ENCODE data around the gene EYA4. TPM values are rescaled to one million over a fixed set of nuclear protein-coding genes. Genes with fewer than 3 reads are reported as not detected.

The EYA4 gene
- polyA plus RNA-seq, 2 donors = 0.02 to 0.04 TPM

DNA sequence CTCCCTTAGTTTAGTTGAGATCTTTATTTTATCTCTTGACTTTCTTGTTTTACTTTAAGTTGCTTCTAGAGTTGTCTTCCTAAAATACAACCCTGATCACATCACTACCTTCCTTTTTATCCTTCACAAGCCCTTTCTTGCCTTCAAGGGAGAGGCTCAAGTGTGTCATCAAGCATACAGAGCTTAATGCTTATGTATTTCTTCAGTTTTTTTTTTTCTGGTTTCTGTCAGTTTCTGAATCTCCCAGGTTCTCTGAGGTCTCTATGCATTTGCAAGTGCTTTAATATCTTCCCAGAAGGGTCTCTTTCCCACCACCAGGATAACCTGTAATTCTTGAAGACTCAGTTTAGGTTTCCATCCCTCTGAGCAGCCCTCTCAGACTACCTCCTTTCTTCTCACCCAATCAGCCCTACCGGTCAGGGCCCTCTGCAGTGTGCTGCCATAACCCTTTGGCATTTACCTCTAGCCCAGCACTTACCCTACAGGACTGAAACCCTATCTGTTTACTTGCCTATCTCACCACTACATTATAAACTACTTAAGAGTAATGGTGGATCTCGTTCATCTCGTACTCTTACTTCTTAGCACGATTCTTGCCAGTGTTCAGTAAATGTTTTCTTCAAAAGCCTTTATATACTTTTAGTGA lies 36.9 kb downstream of the EYA4 start:
- WGBS, 2 donors = 64 to 71% methylated on average over 4 of the region's 4 CpGs
- no peak overlapping the region for H3K27ac ChIP-seq (ENCODE audit: low read depth in 2 of 2, low read length in 1 of 2)
- H3K36me3 ChIP-seq (ENCODE audit: control insufficient read depth in 2 of 2, insufficient read depth in 2 of 2, low read length in 1 of 2) = no peaks in the 10 kb centered on the region
- H3K27me3 ChIP-seq (ENCODE audit: control insufficient read depth in 1 of 2, insufficient read depth in 2 of 2, low read length in 2 of 2) = no peaks in the 10 kb centered on the region
- no peaks in the 10 kb centered on the region for H3K9me3 ChIP-seq (ENCODE audit: control insufficient read depth in 2 of 2, insufficient read depth in 1 of 2, low read depth in 1 of 2, low read length in 1 of 2)
- no peaks in the 10 kb centered on the region for H3K4me1 ChIP-seq (ENCODE audit: control insufficient read depth in 2 of 2, insufficient read depth in 2 of 2, low read length in 1 of 2)
- no peak overlapping the region for H3K4me3 ChIP-seq (ENCODE audit: low read depth in 1 of 2, low read length in 2 of 2)

DNA sequence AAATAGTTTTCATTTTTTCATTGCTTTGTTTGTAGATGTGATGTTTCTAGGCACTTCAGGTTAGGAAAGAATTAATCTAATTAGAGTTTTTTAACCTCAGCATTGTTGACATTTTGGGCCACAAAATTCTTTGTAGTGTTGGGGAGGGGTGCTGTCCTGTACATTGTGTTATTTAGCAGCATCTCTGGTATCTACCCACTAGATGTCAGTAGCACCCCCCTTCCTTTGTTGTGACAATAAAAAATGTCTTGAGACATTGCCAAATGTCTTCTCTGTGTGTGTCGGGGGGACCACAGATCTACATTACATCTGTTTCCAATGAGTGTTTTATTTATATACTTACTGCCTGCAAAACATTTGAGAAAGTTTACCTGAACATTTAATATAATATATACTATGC lies 45.6 kb downstream of the EYA4 start:
- no peak overlapping the region for H3K4me3 ChIP-seq (ENCODE audit: low read depth in 1 of 2, low read length in 2 of 2)
- H3K36me3 ChIP-seq (ENCODE audit: control insufficient read depth in 2 of 2, insufficient read depth in 2 of 2, low read length in 1 of 2) = no peaks in the 10 kb centered on the region
- H3K4me1 ChIP-seq (ENCODE audit: control insufficient read depth in 2 of 2, insufficient read depth in 2 of 2, low read length in 1 of 2) = no peaks in the 10 kb centered on the region
- 30 to 39% methylated on average over 1 of the region's 1 CpG for WGBS, 2 donors
- H3K27ac ChIP-seq (ENCODE audit: low read depth in 2 of 2, low read length in 1 of 2) = no peak overlapping the region
- no peaks in the 10 kb centered on the region for H3K9me3 ChIP-seq (ENCODE audit: control insufficient read depth in 2 of 2, insufficient read depth in 1 of 2, low read depth in 1 of 2, low read length in 1 of 2)
- H3K27me3 ChIP-seq (ENCODE audit: control insufficient read depth in 1 of 2, insufficient read depth in 2 of 2, low read length in 2 of 2) = no peaks in the 10 kb centered on the region

DNA sequence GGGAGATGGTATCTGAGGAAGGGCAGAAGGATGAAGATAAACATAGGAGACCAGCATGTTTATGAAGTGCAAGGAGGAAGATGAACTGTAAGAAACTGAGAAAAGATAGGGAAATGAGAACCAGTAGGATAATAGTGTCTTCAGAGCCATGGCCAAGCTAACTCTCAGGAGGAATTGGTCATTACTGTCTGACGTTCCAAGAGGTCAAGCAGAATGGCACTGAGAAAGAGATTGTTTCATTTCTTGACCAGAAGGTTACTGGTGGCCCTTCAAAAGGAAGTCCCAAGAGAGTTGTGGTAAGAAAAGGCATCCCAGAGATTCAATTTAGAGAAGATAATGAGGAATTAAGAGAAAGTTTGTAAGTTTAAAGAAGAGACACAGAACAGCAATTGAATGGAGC lies 47.5 kb downstream of the EYA4 start:
- Histone ChIP-seq H3K27ac (ENCODE audit: low read depth in 2 of 2, low read length in 1 of 2) (no peak overlapping the region), H3K27me3 (ENCODE audit: control insufficient read depth in 1 of 2, insufficient read depth in 2 of 2, low read length in 2 of 2) (no peaks in the 10 kb centered on the region), H3K36me3 (ENCODE audit: control insufficient read depth in 2 of 2, insufficient read depth in 2 of 2, low read length in 1 of 2) (no peaks in the 10 kb centered on the region), H3K9me3 (ENCODE audit: control insufficient read depth in 2 of 2, insufficient read depth in 1 of 2, low read depth in 1 of 2, low read length in 1 of 2) (no peaks in the 10 kb centered on the region), H3K4me3 (ENCODE audit: low read depth in 1 of 2, low read length in 2 of 2) (no peak overlapping the region), H3K4me1 (ENCODE audit: control insufficient read depth in 2 of 2, insufficient read depth in 2 of 2, low read length in 1 of 2) (no peaks in the 10 kb centered on the region)
- WGBS, 2 donors = 47 to 49% methylated on average over 1 of the region's 1 CpG

DNA sequence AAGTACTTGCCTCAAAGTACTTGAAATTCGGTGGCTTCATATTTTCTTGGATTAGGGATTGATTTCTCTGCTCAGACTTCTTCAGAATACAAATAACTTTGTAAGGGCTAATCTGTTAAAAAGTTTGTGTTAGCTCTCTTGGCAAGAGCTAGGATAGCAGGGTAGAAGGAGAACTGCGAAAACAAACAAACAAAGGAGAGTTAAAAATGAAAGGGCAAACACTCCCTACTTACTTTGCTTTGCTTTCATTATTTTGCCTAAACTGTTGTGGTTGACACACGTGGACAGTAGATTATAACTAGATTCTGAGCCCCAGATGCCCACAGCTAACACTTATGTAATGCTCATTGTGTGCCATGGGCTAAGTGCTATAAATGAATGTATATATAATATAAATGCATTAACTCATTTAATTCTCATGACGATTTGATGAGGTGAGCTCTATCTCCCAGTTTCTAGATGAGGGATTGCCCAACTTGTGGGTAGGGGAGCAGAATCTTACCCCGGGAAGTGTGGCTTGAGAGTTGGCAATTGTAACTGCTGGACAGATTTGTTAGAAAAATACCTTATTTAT lies 48.7 kb downstream of the EYA4 start:
- Histone ChIP-seq H3K9me3 (ENCODE audit: control insufficient read depth in 2 of 2, insufficient read depth in 1 of 2, low read depth in 1 of 2, low read length in 1 of 2) (no peaks in the 10 kb centered on the region), H3K27ac (ENCODE audit: low read depth in 2 of 2, low read length in 1 of 2) (no peak overlapping the region), H3K4me1 (ENCODE audit: control insufficient read depth in 2 of 2, insufficient read depth in 2 of 2, low read length in 1 of 2) (no peaks in the 10 kb centered on the region), H3K36me3 (ENCODE audit: control insufficient read depth in 2 of 2, insufficient read depth in 2 of 2, low read length in 1 of 2) (no peaks in the 10 kb centered on the region), H3K4me3 (ENCODE audit: low read depth in 1 of 2, low read length in 2 of 2) (no peak overlapping the region), H3K27me3 (ENCODE audit: control insufficient read depth in 1 of 2, insufficient read depth in 2 of 2, low read length in 2 of 2) (no peaks in the 10 kb centered on the region)
- WGBS, 2 donors = 61 to 68% methylated on average over 5 of the region's 5 CpGs

DNA sequence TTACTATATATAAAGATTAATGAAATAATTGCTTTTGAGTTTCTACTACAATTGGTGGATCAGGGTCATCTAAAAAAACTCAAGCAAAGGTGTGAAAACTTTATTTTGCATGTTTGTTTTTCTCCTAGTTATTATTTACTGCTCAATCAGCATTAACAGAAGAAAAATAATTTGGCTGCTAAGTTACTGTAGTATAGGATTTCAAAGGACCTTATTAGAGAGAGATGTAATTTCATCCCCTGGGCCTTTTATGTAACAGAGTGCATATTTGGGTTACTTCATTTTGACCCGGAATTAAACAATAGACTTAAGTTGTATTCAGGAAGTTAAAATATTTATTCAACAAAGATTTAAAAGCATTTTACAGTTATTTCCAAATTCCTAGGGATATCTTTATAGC lies 49.8 kb downstream of the EYA4 start:
- no peaks in the 10 kb centered on the region for H3K9me3 ChIP-seq (ENCODE audit: control insufficient read depth in 2 of 2, insufficient read depth in 1 of 2, low read depth in 1 of 2, low read length in 1 of 2)
- H3K36me3 ChIP-seq (ENCODE audit: control insufficient read depth in 2 of 2, insufficient read depth in 2 of 2, low read length in 1 of 2) = no peaks in the 10 kb centered on the region
- H3K27me3 ChIP-seq (ENCODE audit: control insufficient read depth in 1 of 2, insufficient read depth in 2 of 2, low read length in 2 of 2) = no peaks in the 10 kb centered on the region
- H3K4me3 ChIP-seq (ENCODE audit: low read depth in 1 of 2, low read length in 2 of 2) = no peak overlapping the region
- WGBS, 2 donors = 29 to 39% methylated on average over 1 of the region's 1 CpG
- H3K4me1 ChIP-seq (ENCODE audit: control insufficient read depth in 2 of 2, insufficient read depth in 2 of 2, low read length in 1 of 2) = no peaks in the 10 kb centered on the region
- H3K27ac ChIP-seq (ENCODE audit: low read depth in 2 of 2, low read length in 1 of 2) = no peak overlapping the region

DNA sequence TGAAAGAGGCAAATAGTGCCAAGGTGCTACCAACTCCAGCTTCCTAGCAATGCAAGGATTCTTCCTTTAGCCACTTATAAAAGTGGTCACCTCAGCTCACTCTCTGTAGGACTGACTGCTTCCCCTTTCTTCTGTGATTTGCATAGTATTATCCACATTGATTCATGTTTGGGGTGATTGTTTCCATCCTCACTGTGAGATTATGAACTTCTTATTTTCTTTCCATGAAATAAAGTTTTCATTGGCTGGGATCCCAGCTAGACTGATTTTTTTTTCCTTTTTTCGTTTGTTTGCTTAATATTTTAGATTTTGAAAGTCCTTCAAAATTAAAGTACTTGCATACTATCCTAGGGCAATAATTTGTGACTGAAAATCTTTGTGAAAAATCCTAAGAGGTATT lies 50.5 kb downstream of the EYA4 start:
- no peaks in the 10 kb centered on the region for H3K36me3 ChIP-seq (ENCODE audit: control insufficient read depth in 2 of 2, insufficient read depth in 2 of 2, low read length in 1 of 2)
- no peaks in the 10 kb centered on the region for H3K4me1 ChIP-seq (ENCODE audit: control insufficient read depth in 2 of 2, insufficient read depth in 2 of 2, low read length in 1 of 2)
- no peak overlapping the region for H3K27ac ChIP-seq (ENCODE audit: low read depth in 2 of 2, low read length in 1 of 2)
- no peaks in the 10 kb centered on the region for H3K9me3 ChIP-seq (ENCODE audit: control insufficient read depth in 2 of 2, insufficient read depth in 1 of 2, low read depth in 1 of 2, low read length in 1 of 2)
- no peaks in the 10 kb centered on the region for H3K27me3 ChIP-seq (ENCODE audit: control insufficient read depth in 1 of 2, insufficient read depth in 2 of 2, low read length in 2 of 2)
- no peak overlapping the region for H3K4me3 ChIP-seq (ENCODE audit: low read depth in 1 of 2, low read length in 2 of 2)
- WGBS, 2 donors = 13 to 30% methylated on average over 1 of the region's 1 CpG

DNA sequence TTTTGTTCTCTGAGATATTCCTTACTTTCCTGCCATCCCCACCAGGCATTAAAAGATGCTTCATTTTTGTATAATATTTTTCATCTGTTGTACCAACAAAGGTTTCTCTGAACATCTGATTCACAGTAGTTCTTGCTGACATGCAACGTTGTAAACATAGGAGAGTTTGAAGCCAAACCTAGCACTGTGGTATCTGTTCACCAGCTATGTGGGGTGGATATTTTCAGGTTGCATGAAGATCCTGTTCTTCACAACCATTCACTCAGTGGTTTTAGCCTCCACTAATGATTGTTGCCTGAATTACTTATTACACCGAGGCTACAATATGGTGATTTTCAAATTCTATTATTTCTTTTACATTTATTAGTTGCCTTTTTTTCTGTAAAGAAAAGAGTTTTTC lies 56.5 kb downstream of the EYA4 start:
- WGBS, 2 donors = 67 to 80% methylated on average over 2 of the region's 2 CpGs
- no peaks in the 10 kb centered on the region for H3K9me3 ChIP-seq (ENCODE audit: control insufficient read depth in 2 of 2, insufficient read depth in 1 of 2, low read depth in 1 of 2, low read length in 1 of 2)
- H3K36me3 ChIP-seq (ENCODE audit: control insufficient read depth in 2 of 2, insufficient read depth in 2 of 2, low read length in 1 of 2) = no peaks in the 10 kb centered on the region
- no peak overlapping the region for H3K4me3 ChIP-seq (ENCODE audit: low read depth in 1 of 2, low read length in 2 of 2)
- H3K27me3 ChIP-seq (ENCODE audit: control insufficient read depth in 1 of 2, insufficient read depth in 2 of 2, low read length in 2 of 2) = no peaks in the 10 kb centered on the region
- no peaks in the 10 kb centered on the region for H3K4me1 ChIP-seq (ENCODE audit: control insufficient read depth in 2 of 2, insufficient read depth in 2 of 2, low read length in 1 of 2)
- H3K27ac ChIP-seq (ENCODE audit: low read depth in 2 of 2, low read length in 1 of 2) = no peak overlapping the region

DNA sequence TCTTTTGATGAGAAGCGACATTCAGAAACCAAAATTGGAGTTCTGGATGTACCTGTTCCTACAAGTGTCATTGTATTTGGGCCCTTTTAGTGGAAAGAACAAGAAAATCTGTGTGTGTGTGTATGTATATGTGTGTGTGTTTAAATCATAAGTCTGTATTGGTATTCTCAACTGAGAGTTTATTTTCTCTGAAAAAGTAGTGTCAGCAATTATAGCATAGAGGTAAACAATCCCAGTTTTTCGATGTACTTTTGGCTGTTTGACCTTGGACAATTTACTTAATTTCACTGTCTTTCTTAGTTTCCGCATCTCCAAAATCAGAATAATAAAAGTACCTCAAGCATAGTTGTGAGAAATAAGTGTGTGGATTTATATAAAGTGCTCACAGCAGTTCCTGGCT lies 57.2 kb downstream of the EYA4 start:
- no peaks in the 10 kb centered on the region for H3K27me3 ChIP-seq (ENCODE audit: control insufficient read depth in 1 of 2, insufficient read depth in 2 of 2, low read length in 2 of 2)
- H3K4me1 ChIP-seq (ENCODE audit: control insufficient read depth in 2 of 2, insufficient read depth in 2 of 2, low read length in 1 of 2) = no peaks in the 10 kb centered on the region
- no peaks in the 10 kb centered on the region for H3K9me3 ChIP-seq (ENCODE audit: control insufficient read depth in 2 of 2, insufficient read depth in 1 of 2, low read depth in 1 of 2, low read length in 1 of 2)
- 68 to 78% methylated on average over 3 of the region's 3 CpGs for WGBS, 2 donors
- H3K4me3 ChIP-seq (ENCODE audit: low read depth in 1 of 2, low read length in 2 of 2) = no peak overlapping the region
- H3K27ac ChIP-seq (ENCODE audit: low read depth in 2 of 2, low read length in 1 of 2) = no peak overlapping the region
- no peaks in the 10 kb centered on the region for H3K36me3 ChIP-seq (ENCODE audit: control insufficient read depth in 2 of 2, insufficient read depth in 2 of 2, low read length in 1 of 2)

DNA sequence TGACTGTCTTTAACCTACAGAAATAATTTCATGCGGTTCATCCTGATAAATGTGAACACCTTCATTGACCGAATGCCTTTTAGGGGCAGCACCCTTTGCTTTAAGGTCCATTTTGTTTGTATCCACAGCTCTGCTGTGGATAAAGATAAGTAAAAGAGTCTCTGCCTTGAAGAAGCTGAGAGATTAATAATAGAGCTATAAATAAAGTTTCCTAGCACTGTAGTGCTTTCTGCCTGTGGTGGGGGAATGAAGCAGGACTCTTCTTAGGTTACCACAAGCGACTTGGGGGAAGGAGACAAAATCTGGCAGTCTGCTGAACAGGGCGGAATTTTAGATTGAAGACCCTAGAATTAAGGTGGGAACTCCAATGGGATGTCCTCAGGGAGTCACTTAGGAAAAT lies 57.6 kb downstream of the EYA4 start:
- no peak overlapping the region for H3K27ac ChIP-seq (ENCODE audit: low read depth in 2 of 2, low read length in 1 of 2)
- no peaks in the 10 kb centered on the region for H3K36me3 ChIP-seq (ENCODE audit: control insufficient read depth in 2 of 2, insufficient read depth in 2 of 2, low read length in 1 of 2)
- H3K4me3 ChIP-seq (ENCODE audit: low read depth in 1 of 2, low read length in 2 of 2) = no peak overlapping the region
- no peaks in the 10 kb centered on the region for H3K27me3 ChIP-seq (ENCODE audit: control insufficient read depth in 1 of 2, insufficient read depth in 2 of 2, low read length in 2 of 2)
- no peaks in the 10 kb centered on the region for H3K9me3 ChIP-seq (ENCODE audit: control insufficient read depth in 2 of 2, insufficient read depth in 1 of 2, low read depth in 1 of 2, low read length in 1 of 2)
- 76 to 79% methylated on average over 4 of the region's 4 CpGs for WGBS, 2 donors
- H3K4me1 ChIP-seq (ENCODE audit: control insufficient read depth in 2 of 2, insufficient read depth in 2 of 2, low read length in 1 of 2) = no peaks in the 10 kb centered on the region

DNA sequence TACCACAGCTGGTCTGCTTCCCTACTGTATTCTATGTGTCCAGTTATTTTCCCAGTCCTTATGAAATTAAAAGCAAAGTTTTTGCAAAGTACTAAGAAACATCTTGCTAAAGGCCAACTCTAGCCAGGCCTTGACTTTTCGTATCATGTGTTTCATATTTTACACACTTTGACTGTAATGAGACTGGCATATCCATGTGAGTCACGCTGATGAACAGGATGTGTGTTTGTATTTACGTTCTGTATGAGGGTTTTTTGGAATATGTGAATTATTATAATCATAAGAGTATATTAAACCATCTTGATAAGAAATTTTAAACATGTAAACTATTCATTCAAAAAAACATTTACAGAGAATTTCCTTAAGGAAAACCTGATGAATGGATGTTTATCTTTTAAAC lies 59.7 kb downstream of the EYA4 start:
- Histone ChIP-seq H3K4me1 (ENCODE audit: control insufficient read depth in 2 of 2, insufficient read depth in 2 of 2, low read length in 1 of 2) (no peaks in the 10 kb centered on the region), H3K36me3 (ENCODE audit: control insufficient read depth in 2 of 2, insufficient read depth in 2 of 2, low read length in 1 of 2) (no peaks in the 10 kb centered on the region), H3K9me3 (ENCODE audit: control insufficient read depth in 2 of 2, insufficient read depth in 1 of 2, low read depth in 1 of 2, low read length in 1 of 2) (no peaks in the 10 kb centered on the region), H3K27ac (ENCODE audit: low read depth in 2 of 2, low read length in 1 of 2) (no peak overlapping the region), H3K4me3 (ENCODE audit: low read depth in 1 of 2, low read length in 2 of 2) (no peak overlapping the region), H3K27me3 (ENCODE audit: control insufficient read depth in 1 of 2, insufficient read depth in 2 of 2, low read length in 2 of 2) (no peaks in the 10 kb centered on the region)
- WGBS, 2 donors = 70 to 75% methylated on average over 3 of the region's 3 CpGs

All from esophagus (tissue), 2 donors.